Uterus (tissue), 4 donors: ENCODE data around the gene C10orf95. TPM values are rescaled to one million over a fixed set of nuclear protein-coding genes. Genes with fewer than 3 reads are reported as not detected.
A peak's percentile ranks its signal among the peaks of the same experiment; 100 is the strongest.

Experiments used
- DNase-seq, 2 donors: peaks; one replicate each; pipeline ENCODE4 v3.0.0-alpha.2; 2019 to 2020
- H3K27ac ChIP-seq, 2 donors: fragments of 200-600 bp; sonication (generic); 1 replicate in 1 of 2; 2 replicates in 1 of 2; pipeline ENCODE4 v1.5.1; 2016 to 2018
- H3K27me3 ChIP-seq, 2 donors: fragments of 200-600 bp; sonication (generic); one replicate each; pipeline ENCODE4 v1.5.1; 2018 to 2019; ENCODE audit warnings: control low read depth in 1 of 2
- H3K36me3 ChIP-seq, 2 donors: fragments of 200-600 bp; sonication (generic); one replicate each; pipeline ENCODE4 v1.5.1; 2019; ENCODE audit warnings: control low read depth in 1 of 2
- H3K4me1 ChIP-seq, 2 donors: fragments of 200-600 bp; sonication (generic); one replicate each; pipeline ENCODE4 v1.5.1; 2018 to 2019; ENCODE audit warnings: control low read depth in 1 of 2
- H3K4me3 ChIP-seq, 2 donors: fragments of 200-600 bp; sonication (generic); 1 replicate in 1 of 2; 2 replicates in 1 of 2; pipeline ENCODE4 v1.5.1; 2018 to 2019; ENCODE audit warnings: mild to moderate bottlenecking in 1 of 2
- H3K9me3 ChIP-seq, 2 donors: fragments of 200-600 bp; sonication (generic); one replicate each; pipeline ENCODE4 v1.5.1; 2019; ENCODE audit warnings: control low read depth in 1 of 2
- POLR2A ChIP-seq, 2 donors: fragments of 450-650 bp; IDR thresholded peaks; one replicate each; pipeline ENCODE4 v1.6.1; 2016; ENCODE audit warnings: antibody characterized with exemption in 2 of 2, mild to moderate bottlenecking in 1 of 2, moderate library complexity in 1 of 2
- intact Hi-C: fragments of 100-400 bp; cut with DNase I; formaldehyde crosslinking; loops from one replicate; pipeline ENCODE4 v1.15.1; 2023; ENCODE audit warnings: low total_unique reads
- total RNA-seq, 4 donors: library from RNA; depleted of rRNA in 3 of 4; stranded (reverse); fragments of >200 nt in 3 of 4; gene quantifications; one replicate each; pipeline versions ENCODE4 v1.1.0 to v1.2.4, GENCODE V29; 2014 to 2023
- TF ChIP-seq, protein P1 (sequence below), 4 experiments: fragments of 200-600 bp in 2 of 4; fragments of 450-650 bp in 2 of 4; sonication (generic) in 2 of 4; IDR thresholded peaks; one replicate each; pipeline ENCODE4 v1.5.1; 2016 to 2019; ENCODE audit warnings: antibody characterized with exemption in 4 of 4, mild to moderate bottlenecking in 2 of 4, moderate library complexity in 1 of 4
- donor health status: DM: yes; HTN: yes; CAD: no.

Gene C10orf95
- total RNA-seq, 4 donors from 2014 or later: 0.21 TPM; not detected in 3

DNA sequence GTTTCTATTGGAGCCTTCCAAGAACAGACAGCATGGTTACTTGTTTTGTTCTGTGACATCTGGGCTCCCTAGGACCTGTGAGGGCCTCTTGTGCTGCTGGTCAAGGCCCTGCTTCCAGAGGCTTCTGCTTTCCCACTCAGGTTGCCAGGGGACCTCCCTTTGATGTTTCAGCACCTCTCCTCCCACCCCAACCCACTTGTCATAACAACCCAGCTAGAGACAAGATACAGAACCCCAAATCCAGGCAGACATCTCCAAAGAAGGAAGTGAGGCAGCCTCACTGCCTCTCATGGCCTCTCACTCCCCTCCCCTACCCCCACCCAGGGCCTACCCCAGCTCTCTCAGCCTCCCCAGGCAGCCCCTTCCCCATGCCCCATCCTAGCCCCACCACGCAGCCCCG lies 44.5 kb downstream of the C10orf95 start:
- Histone ChIP-seq H3K4me3 (no peak overlapping the region), H3K36me3 (no peaks in the 10 kb centered on the region), H3K27me3 (no peaks in the 10 kb centered on the region), H3K9me3 (no peaks in the 10 kb centered on the region), H3K27ac (peak overlapping the region; percentile 87 to 91), H3K4me1 (peaks cover 0 to 4% of the 10 kb centered on the region in 2 donors)
- peak in 1 of 2 donors; percentile 87 for DNase-seq
- TF ChIP-seq POLR2A (IDR thresholded peaks at IDR 0.05): no peak
- TF ChIP-seq, protein P1, sequence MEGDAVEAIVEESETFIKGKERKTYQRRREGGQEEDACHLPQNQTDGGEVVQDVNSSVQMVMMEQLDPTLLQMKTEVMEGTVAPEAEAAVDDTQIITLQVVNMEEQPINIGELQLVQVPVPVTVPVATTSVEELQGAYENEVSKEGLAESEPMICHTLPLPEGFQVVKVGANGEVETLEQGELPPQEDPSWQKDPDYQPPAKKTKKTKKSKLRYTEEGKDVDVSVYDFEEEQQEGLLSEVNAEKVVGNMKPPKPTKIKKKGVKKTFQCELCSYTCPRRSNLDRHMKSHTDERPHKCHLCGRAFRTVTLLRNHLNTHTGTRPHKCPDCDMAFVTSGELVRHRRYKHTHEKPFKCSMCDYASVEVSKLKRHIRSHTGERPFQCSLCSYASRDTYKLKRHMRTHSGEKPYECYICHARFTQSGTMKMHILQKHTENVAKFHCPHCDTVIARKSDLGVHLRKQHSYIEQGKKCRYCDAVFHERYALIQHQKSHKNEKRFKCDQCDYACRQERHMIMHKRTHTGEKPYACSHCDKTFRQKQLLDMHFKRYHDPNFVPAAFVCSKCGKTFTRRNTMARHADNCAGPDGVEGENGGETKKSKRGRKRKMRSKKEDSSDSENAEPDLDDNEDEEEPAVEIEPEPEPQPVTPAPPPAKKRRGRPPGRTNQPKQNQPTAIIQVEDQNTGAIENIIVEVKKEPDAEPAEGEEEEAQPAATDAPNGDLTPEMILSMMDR (IDR thresholded peaks at IDR 0.05): no peak
- intact Hi-C loops: no loop called here

DNA sequence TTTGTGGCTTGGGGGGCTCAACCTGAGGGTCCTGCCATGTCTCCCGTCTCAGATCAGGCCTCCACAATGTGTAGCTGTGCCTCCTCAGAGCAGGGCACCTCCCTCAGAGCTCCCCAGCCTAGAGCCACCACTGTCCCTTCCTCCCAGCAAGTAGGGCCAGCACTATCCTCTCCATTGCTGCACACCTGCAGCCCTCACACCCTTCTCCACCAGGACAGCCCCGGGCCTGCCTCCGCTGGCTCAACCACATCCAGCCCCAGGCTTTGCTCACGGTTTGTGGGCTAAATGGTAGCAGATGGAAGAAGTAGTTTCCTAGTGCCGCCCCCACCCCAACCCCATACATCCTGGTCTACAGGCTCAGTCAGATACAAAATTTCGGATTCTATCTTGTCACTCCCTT lies 45.7 kb downstream of the C10orf95 start:
- intact Hi-C loops: no loop called here
- no peak for DNase-seq
- Histone ChIP-seq H3K36me3 (no peaks in the 10 kb centered on the region), H3K4me3 (no peak overlapping the region), H3K27ac (peak overlapping the region; percentile 87 to 91), H3K9me3 (no peaks in the 10 kb centered on the region), H3K4me1 (peaks cover 0 to 4% of the 10 kb centered on the region in 2 donors), H3K27me3 (no peaks in the 10 kb centered on the region)
- TF ChIP-seq, protein P1 (IDR thresholded peaks at IDR 0.05): no peak
- TF ChIP-seq POLR2A (IDR thresholded peaks at IDR 0.05): no peak

DNA sequence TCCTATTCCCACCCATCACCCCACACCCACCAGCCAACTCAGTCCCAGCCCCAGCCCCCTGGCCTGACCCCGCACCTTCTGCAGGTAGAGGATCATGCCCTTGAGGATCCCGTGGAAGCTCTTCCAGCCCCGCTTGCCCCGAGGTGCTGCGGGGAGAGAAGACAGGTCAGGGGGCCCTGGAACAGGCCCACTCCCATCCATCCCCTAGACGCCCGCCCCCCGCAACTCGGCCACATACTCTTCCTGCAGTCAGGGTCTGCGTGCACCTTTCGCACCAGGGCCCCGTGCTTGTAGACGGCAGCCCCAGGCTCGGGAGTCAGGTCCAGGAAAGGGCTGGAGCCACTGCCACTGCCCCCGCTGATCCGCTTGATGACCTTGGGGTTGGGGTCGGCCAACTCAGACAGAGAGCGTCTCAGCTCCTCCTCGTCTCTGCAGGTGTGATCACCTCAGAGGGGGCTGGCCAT lies 46.2 kb downstream of the C10orf95 start:
- intact Hi-C loops: no loop called here
- peaks cover 0 to 4% of the 10 kb centered on the region in 2 donors for H3K4me1 ChIP-seq
- TF ChIP-seq, protein P1 (IDR thresholded peaks at IDR 0.05): no peak
- TF ChIP-seq POLR2A (IDR thresholded peaks at IDR 0.05): no peak
- no peak overlapping the region for H3K4me3 ChIP-seq
- H3K36me3 ChIP-seq: no peaks in the 10 kb centered on the region
- peak overlapping the region; percentile 87 to 91 for H3K27ac ChIP-seq
- no peaks in the 10 kb centered on the region for H3K27me3 ChIP-seq
- no peak for DNase-seq
- no peaks in the 10 kb centered on the region for H3K9me3 ChIP-seq

DNA sequence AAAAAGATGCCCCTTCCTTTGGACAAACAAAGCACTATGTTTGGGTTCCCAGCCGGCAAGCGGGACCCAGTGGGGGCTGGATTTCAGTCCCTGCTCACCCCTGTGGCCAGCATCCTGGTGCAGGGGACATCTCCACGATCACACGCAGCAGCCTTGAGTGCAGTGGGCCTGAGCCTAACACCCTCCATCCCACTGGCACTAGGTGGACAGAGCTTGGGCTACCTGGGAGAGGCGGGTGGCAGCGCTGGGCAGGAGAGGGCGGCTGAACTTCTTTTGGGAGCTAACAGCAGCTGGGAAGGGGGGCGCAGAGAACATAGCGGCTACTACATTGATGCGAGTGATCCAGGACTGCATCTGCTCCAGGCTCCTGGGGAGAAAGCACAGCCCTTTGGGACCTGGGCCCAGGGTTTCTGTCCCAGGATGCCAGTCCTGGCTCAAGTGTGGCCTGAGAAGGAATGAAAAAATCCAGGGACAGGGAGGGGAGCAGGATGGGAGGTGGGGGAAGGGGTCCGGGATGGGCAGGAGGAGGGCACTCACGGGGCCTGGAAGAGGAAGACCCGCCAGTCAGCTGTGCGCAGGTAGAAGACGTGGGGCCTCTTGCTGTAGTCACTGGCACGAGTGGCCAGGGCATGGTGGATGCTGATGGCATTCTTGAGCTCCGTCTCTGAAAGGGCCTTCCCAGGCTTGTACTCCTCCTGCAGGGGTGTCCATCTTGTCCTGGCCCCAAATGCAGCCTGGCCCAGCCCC lies 46.8 kb downstream of the C10orf95 start:
- Histone ChIP-seq H3K9me3 (no peaks in the 10 kb centered on the region), H3K4me1 (peaks cover 0 to 8% of the 10 kb centered on the region in 2 donors), H3K36me3 (no peaks in the 10 kb centered on the region), H3K27ac (peak overlapping the region; percentile 87 to 91), H3K4me3 (no peak overlapping the region), H3K27me3 (no peaks in the 10 kb centered on the region)
- TF ChIP-seq, protein P1 (IDR thresholded peaks at IDR 0.05): no peak
- no peak for TF ChIP-seq POLR2A (IDR thresholded peaks at IDR 0.05)
- no peak for DNase-seq
- intact Hi-C loops: no loop called here

DNA sequence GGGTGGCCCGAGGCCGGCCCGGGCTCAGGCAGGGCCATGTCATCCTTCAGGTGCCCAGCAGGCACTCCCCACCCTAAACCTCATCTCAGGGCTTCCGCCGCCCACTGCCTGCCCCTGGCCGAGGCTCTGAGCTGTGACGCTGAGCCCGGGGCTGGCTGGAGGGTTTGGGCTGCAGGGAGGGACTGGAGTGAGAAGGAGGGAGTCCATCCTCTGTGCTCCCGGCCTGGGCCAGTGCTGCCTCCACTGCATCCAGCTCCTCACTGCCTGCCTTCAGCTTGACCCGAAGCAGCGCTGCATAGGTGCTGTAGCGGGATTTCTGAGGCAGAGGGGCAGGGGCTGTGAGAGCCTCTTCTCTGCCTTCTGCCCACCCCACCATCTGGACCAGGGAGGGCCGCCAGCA lies 48.2 kb downstream of the C10orf95 start:
- H3K4me3 ChIP-seq: no peak overlapping the region
- no peak for TF ChIP-seq POLR2A (IDR thresholded peaks at IDR 0.05)
- TF ChIP-seq, protein P1 (IDR thresholded peaks at IDR 0.05): no peak
- intact Hi-C loops: no loop called here
- no peak for DNase-seq
- H3K27ac ChIP-seq: peak overlapping the region in 1 of 2 donors; percentile 27
- H3K4me1 ChIP-seq: peaks cover 0 to 11% of the 10 kb centered on the region in 2 donors
- H3K9me3 ChIP-seq: no peaks in the 10 kb centered on the region
- H3K36me3 ChIP-seq: no peaks in the 10 kb centered on the region
- no peaks in the 10 kb centered on the region for H3K27me3 ChIP-seq
